ENCODE measurements around the gene MIER3. TPM values are rescaled to one million over a fixed set of nuclear protein-coding genes. Genes with fewer than 3 reads are reported as not detected.

MIER3 gene
- total and polyA plus RNA-seq, 2 of the 13 experiments (the other 11 are each of a cell fraction or from before 2014, with no cell fraction given): 14.6 to 38.8 TPM

- TF ChIP-seq BCLAF1 (IDR thresholded peaks at IDR 0.05): no peak
- peak; percentile 72 for TF ChIP-seq POLR2G (IDR thresholded peaks at IDR 0.05; ENCODE audit: low read depth, low read length)
- no peak for TF ChIP-seq ZNF101 (CRISPR knock-in tag; IDR thresholded peaks at IDR 0.05; ENCODE audit: borderline replicate concordance, low read depth)
- no peak for TF ChIP-seq ZNF350 (CRISPR knock-in tag; IDR thresholded peaks at IDR 0.05; ENCODE audit: borderline replicate concordance, low read depth)
- 0 out of 2 replicates have a peak, but pooled peaks have one; percentile 40 for TF ChIP-seq ZNF512 (CRISPR knock-in tag; IDR thresholded peaks at IDR 0.05)
- no peak for TF ChIP-seq ZNF367 (CRISPR knock-in tag; IDR thresholded peaks at IDR 0.05; ENCODE audit: borderline replicate concordance)
- no peak for TF ChIP-seq PAX8 (CRISPR knock-in tag; IDR thresholded peaks at IDR 0.05; ENCODE audit: borderline replicate concordance)
- TF ChIP-seq IKZF1 (IDR thresholded peaks at IDR 0.05): no peak
- TF ChIP-seq CEBPB (IDR thresholded peaks at IDR 0.05; ENCODE audit: borderline replicate concordance, low read depth, low read length): no peak
- no peak for TF ChIP-seq SIN3B (IDR thresholded peaks at IDR 0.05; ENCODE audit: low read length)
- TF ChIP-seq ZBED4 (CRISPR knock-in tag; IDR thresholded peaks at IDR 0.05; ENCODE audit: borderline replicate concordance): no peak
- no peak for TF ChIP-seq ZNF639 (CRISPR knock-in tag; conservative IDR thresholded peaks at IDR 0.05)
- TF ChIP-seq ZNF282 (IDR thresholded peaks at IDR 0.05; ENCODE audit: partially characterized antibody): no peak
- no peak for TF ChIP-seq SRSF4 (IDR thresholded peaks at IDR 0.05; ENCODE audit: low read depth, low read length, poor library complexity, severe bottlenecking)
- TF ChIP-seq ZNF354B (CRISPR knock-in tag; IDR thresholded peaks at IDR 0.05): no peak
- TF ChIP-seq POLR2A (IDR thresholded peaks at IDR 0.05; ENCODE audit: insufficient read depth in 1 of 2, low read depth in 2 of 2, low read length in 2 of 2): peak; percentile 55 to 56
- no peak for TF ChIP-seq SRF (IDR thresholded peaks at IDR 0.05; ENCODE audit: low read depth, low read length)
- TF ChIP-seq NBN (conservative IDR thresholded peaks at IDR 0.05): no peak
- no peak for TF ChIP-seq ZNF557 (CRISPR knock-in tag; IDR thresholded peaks at IDR 0.05)
- TF ChIP-seq EEA1 (CRISPR knock-in tag; IDR thresholded peaks at IDR 0.05; ENCODE audit: borderline replicate concordance): no peak
- TF ChIP-seq CHCHD3 (CRISPR knock-in tag; IDR thresholded peaks at IDR 0.05): no peak
Measured at GRCh38 chr5:56951946-56952691, at the start of gene MIER3 (continued).
